IPS-15b (cell line): ENCODE measurements around the gene KIF27.
A peak's percentile ranks its signal among the peaks of the same experiment; 100 is the strongest.

Source experiments
- H3K27me3 ChIP-seq: one replicate; pipeline ENCODE4 v1.6.1; 2013; ENCODE audit warnings: low read length; ENCODE audit not compliant: control insufficient read depth, insufficient read depth
- H3K36me3 ChIP-seq: one replicate; pipeline ENCODE4 v1.6.1; 2013; ENCODE audit warnings: low read length; ENCODE audit not compliant: control insufficient read depth, insufficient read depth
- H3K4me1 ChIP-seq: one replicate; pipeline ENCODE4 v1.6.1; 2013; ENCODE audit warnings: mild to moderate bottlenecking, low read length; ENCODE audit not compliant: control insufficient read depth, insufficient read depth
- H3K4me3 ChIP-seq: one replicate; pipeline ENCODE4 v1.5.1; 2013; ENCODE audit warnings: low read depth, low read length
- H3K9ac ChIP-seq: one replicate; pipeline ENCODE4 v1.6.1; 2013; ENCODE audit warnings: low read depth, mild to moderate bottlenecking, low read length
- H3K9me3 ChIP-seq: one replicate; pipeline ENCODE4 v1.6.1; 2013; ENCODE audit warnings: mild to moderate bottlenecking, low read length; ENCODE audit not compliant: control insufficient read depth, insufficient read depth

KIF27 gene, protein sequence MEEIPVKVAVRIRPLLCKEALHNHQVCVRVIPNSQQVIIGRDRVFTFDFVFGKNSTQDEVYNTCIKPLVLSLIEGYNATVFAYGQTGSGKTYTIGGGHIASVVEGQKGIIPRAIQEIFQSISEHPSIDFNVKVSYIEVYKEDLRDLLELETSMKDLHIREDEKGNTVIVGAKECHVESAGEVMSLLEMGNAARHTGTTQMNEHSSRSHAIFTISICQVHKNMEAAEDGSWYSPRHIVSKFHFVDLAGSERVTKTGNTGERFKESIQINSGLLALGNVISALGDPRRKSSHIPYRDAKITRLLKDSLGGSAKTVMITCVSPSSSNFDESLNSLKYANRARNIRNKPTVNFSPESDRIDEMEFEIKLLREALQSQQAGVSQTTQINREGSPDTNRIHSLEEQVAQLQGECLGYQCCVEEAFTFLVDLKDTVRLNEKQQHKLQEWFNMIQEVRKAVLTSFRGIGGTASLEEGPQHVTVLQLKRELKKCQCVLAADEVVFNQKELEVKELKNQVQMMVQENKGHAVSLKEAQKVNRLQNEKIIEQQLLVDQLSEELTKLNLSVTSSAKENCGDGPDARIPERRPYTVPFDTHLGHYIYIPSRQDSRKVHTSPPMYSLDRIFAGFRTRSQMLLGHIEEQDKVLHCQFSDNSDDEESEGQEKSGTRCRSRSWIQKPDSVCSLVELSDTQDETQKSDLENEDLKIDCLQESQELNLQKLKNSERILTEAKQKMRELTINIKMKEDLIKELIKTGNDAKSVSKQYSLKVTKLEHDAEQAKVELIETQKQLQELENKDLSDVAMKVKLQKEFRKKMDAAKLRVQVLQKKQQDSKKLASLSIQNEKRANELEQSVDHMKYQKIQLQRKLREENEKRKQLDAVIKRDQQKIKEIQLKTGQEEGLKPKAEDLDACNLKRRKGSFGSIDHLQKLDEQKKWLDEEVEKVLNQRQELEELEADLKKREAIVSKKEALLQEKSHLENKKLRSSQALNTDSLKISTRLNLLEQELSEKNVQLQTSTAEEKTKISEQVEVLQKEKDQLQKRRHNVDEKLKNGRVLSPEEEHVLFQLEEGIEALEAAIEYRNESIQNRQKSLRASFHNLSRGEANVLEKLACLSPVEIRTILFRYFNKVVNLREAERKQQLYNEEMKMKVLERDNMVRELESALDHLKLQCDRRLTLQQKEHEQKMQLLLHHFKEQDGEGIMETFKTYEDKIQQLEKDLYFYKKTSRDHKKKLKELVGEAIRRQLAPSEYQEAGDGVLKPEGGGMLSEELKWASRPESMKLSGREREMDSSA (N-terminal part only)

DNA sequence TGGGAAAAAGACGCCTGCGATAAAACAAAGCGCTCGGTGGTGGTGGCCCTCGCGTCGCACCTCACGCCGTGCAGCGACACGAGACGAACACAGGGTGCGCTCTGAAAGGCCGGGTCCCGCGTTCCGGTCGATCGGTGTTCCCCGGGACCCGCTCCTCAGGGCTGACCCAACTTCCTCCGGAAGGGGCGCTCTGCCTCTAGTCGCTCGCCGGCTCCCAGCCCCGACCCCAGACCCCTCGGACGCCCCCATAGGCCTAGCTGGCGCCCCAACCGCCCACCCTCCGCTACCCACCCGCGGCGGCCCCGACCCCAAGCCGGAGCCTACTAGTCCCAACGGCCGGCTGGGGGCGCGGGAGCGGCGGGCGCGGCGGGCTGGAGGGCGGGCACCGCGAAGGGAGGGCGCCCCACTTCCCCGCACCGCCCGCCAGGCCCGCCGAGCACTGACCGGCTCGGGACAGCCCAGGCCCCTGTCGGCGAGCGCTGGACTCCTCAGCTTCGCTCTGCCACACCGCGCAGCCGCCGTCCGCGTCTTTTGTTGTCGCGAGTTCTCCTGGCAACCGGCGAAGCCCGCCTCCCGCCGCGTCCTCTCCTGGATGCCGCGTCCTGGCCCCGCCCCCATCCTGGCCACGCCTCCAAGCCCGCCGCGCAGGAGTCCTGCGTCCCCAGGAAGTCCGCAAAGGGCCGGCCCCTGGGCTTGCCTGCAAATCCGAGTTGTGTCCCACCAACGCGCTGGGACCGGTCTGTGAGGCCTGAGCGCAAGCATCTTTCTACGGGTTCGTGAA, at the start of gene KIF27:
TSS of gene KIF27 (minus strand) at position 506 of the 781 bp plus-strand sequence. CDS start 5,841 bp downstream, outside the sequence.
- peak within 1 kb of the TSS; percentile 37 for H3K4me3 ChIP-seq
- no peaks in the 10 kb centered on the region for H3K27me3 ChIP-seq
- H3K9ac ChIP-seq = peak within 1 kb of the TSS; percentile 57
- H3K9me3 ChIP-seq = no peaks in the 10 kb centered on the region
- no peaks in the 10 kb centered on the region for H3K36me3 ChIP-seq
- H3K4me1 ChIP-seq = no peaks in the 10 kb centered on the region

DNA sequence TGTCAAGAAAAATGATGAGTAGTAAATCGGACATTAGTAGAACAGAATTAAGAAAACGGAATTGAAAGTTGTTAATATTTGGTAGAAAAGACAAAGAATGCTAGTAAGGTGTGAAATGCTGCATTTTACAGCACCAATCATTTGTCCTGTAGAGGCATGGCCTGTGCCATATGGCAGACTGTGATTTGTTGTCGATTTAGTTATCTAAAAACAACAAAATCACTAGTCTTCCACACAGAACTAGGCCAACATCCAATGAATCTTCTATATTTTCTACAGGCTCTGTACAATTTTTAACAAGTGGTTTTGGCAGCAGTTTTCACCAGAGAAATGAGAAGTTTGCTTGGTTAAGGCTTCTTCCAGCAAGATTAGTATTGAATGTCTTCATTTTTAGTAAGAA, 48.4 kb upstream of the KIF27 start:
- Histone ChIP-seq H3K4me1 (no peaks in the 10 kb centered on the region), H3K36me3 (peaks cover 52% of the 10 kb centered on the region), H3K4me3 (no peak overlapping the region), H3K9me3 (no peaks in the 10 kb centered on the region), H3K9ac (no peak overlapping the region), H3K27me3 (no peaks in the 10 kb centered on the region)

DNA sequence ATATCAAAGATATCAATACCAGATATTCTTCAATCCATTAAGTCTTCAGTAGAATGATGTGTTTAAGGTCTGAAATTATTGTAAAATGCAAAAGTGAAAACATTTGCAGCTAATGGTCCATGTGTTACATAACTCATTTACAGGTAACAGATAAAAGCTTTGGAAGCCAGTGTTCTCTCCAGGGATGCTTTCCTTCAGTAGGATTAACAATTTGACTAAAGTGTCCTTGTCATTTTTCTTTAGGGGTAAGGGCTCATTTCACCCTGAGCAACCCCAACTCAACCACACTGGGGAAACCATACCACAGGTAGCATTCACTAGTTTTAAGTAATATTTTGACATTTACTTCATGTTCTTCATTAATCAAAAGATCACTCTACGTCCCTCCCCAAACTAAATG, 45.8 kb upstream of the KIF27 start:
- H3K4me3 ChIP-seq = no peak overlapping the region
- no peaks in the 10 kb centered on the region for H3K4me1 ChIP-seq
- H3K36me3 ChIP-seq = peaks cover 35% of the 10 kb centered on the region
- no peaks in the 10 kb centered on the region for H3K9me3 ChIP-seq
- no peaks in the 10 kb centered on the region for H3K27me3 ChIP-seq
- H3K9ac ChIP-seq = no peak overlapping the region

DNA sequence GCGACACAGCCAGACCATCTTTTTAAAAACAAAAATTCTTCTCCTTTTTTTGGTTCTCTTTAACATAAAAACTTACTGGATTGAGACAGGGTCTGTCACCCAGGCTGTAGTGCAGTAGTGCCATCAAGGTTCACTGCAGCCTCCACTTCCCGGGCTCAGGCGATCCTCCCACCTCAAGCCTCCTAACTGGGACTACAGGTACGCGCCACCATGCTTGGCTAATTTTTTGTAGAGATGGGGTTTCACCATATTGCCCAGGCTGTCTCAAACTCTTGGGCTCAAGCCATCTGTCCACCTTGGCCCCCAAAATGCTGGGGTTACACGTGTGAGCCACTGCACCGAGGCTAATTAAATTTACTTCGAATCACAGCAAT, 45.0 kb upstream of the KIF27 start:
- H3K27me3 ChIP-seq = no peaks in the 10 kb centered on the region
- H3K36me3 ChIP-seq = peaks cover 26% of the 10 kb centered on the region
- no peaks in the 10 kb centered on the region for H3K9me3 ChIP-seq

DNA sequence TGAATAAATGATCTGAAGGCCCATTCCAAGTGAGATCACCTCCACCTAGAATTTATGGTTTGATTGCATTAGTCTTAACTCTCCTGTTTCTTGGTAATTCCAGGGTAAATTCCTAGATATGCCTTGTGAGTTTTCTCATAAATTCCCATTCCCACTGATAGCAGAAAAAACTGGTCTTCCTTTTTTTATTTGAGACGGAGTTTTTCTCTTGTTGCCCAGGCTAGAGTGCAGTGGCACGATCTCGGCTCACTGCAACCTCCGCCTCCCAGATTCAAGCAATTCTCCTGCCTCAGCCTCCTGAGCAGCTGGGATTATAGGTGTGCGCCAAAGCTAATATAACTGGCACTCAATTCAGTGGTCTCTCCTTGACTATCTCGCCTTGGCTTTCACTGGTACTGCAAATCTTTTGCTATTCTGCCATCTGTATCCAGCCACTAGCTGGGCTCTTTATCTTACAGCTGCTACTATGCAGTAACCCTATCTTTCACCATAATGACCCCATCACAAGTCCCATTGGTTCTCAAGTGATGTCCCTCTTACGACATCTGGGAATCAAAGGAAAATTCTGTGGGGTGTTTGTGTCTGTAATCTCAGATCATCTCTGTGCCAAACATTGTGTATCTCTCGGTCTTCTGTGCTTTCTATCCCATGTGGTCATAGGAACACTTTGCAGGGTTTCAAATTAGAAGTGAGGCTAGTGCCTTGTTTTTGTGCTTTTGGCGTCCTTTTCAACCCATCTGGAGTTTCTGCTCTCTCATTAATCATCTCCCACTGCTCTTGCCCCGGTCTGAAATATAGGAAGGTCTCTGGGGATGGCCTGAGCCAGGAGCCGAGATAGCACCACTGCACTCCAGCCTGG, 44.3 kb upstream of the KIF27 start:
- no peaks in the 10 kb centered on the region for H3K9me3 ChIP-seq

More for the DNA sequence above, 45.0 kb upstream of the KIF27 start:
- H3K4me1 ChIP-seq = no peaks in the 10 kb centered on the region
- H3K9ac ChIP-seq = no peak overlapping the region
- no peak overlapping the region for H3K4me3 ChIP-seq

DNA sequence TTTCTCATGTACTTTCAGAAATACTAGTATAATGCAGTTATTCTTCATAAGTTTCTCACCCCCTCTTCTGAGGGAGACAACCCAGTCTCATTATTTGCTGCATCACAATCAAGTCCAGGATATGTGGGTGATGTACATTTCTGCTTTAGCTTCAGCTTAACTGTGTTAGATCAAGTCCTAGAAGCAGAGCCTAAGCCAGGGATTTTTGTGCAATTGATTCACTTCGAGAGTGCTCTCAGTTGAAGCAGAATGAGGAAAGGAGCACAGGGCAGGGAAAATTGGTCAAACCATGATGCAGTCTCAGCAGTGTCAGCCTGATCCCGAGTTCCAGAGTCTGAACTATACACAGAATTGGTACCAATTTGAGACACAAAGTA, 43.7 kb upstream of the KIF27 start:
- H3K27me3 ChIP-seq = no peaks in the 10 kb centered on the region
- H3K9ac ChIP-seq = no peak overlapping the region
- H3K9me3 ChIP-seq = no peaks in the 10 kb centered on the region
- peaks cover 13% of the 10 kb centered on the region for H3K36me3 ChIP-seq
- H3K4me1 ChIP-seq = no peaks in the 10 kb centered on the region
- H3K4me3 ChIP-seq = no peak overlapping the region

More for the DNA sequence above, 44.3 kb upstream of the KIF27 start:
- no peaks in the 10 kb centered on the region for H3K27me3 ChIP-seq
- no peaks in the 10 kb centered on the region for H3K4me1 ChIP-seq
- peaks cover 20% of the 10 kb centered on the region for H3K36me3 ChIP-seq
- no peak overlapping the region for H3K9ac ChIP-seq
- no peak overlapping the region for H3K4me3 ChIP-seq

DNA sequence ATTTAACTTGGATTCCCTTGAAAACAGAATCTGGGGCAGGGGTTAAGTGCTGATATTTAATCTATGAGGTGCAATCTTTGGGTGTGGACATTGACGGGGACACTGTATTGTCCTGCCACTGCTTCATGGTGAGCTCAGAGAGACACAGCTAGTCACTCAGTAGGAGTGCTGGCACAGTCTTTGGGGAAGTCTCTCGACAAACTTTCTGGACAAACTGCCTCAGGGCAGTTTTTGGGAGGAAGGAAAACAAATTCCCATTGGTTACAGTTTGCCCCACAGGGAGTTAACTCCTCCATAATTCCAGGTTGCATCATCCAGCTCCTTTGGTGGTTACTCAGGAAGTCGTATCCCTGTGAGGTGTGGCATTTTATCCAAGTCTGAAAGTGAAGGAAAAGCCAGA, 40.9 kb upstream of the KIF27 start:
- Histone ChIP-seq H3K36me3 (no peaks in the 10 kb centered on the region), H3K27me3 (no peaks in the 10 kb centered on the region), H3K4me1 (no peaks in the 10 kb centered on the region), H3K9me3 (no peaks in the 10 kb centered on the region), H3K9ac (no peak overlapping the region), H3K4me3 (no peak overlapping the region)

DNA sequence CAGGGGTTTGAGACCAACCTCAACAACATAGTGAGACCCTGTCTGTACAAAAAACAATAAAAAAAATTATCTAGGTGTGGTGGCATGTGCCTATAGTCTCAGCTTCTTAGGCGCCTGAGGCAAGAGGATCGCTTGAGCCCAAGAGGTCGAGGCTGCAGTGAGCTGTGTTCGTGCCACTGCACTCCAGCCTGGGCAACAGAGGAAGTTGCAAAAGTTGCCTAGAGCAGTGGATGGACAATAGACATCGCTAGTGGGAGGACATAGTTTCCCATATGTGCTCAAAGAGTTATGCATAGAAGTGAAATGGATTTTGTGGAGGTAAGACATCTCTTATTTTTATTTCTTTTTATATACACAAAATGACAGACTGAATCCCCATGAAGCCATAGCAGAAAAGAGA, 39.8 kb upstream of the KIF27 start:
- H3K4me3 ChIP-seq = no peak overlapping the region
- no peaks in the 10 kb centered on the region for H3K9me3 ChIP-seq
- H3K27me3 ChIP-seq = no peaks in the 10 kb centered on the region
- no peaks in the 10 kb centered on the region for H3K36me3 ChIP-seq
- no peaks in the 10 kb centered on the region for H3K4me1 ChIP-seq
- no peak overlapping the region for H3K9ac ChIP-seq

DNA sequence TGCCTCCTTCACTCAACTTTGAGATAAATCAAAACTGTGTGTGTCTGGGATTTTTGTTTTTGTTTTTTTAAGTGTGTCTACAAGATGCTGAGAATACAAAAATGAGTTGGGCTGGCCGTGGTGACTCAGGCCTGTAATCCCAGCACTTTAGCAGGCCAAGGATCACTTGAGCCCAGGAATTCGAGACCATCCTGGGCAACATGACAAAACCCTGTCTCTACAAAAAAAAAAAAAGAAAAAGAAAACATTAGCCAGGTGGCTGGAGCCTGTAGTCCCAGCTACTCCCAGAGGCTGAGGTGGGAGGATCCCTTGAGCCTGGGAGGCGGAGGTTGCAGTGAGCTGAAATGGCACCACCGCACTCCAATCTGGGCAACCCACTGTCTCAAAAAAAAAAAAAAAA, 37.8 kb upstream of the KIF27 start:
- H3K4me3 ChIP-seq = no peak overlapping the region
- no peaks in the 10 kb centered on the region for H3K27me3 ChIP-seq
- no peaks in the 10 kb centered on the region for H3K4me1 ChIP-seq
- H3K9me3 ChIP-seq = no peaks in the 10 kb centered on the region
- H3K36me3 ChIP-seq = no peaks in the 10 kb centered on the region
- no peak overlapping the region for H3K9ac ChIP-seq

DNA sequence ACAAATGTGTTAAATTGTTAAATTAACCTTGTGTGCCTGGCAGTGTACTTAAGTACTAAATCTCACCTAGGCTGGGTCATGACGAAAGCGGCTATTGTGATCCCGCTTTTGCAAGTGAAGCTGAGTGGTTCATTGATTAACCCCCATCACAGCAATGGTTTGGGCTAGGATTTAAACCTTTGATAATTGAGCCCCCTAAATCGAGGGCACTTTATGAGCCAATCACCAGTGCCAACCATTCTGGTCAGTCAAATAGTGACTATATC, 35.9 kb upstream of the KIF27 start:
- peak overlapping the region; percentile 90 for H3K9ac ChIP-seq
- H3K36me3 ChIP-seq = no peaks in the 10 kb centered on the region
- H3K4me3 ChIP-seq = peak overlapping the region; percentile 87

More for the DNA sequence above, 35.9 kb upstream of the KIF27 start:
- H3K9me3 ChIP-seq = no peaks in the 10 kb centered on the region
- H3K27me3 ChIP-seq = no peaks in the 10 kb centered on the region
- no peaks in the 10 kb centered on the region for H3K4me1 ChIP-seq
